GM21786 (cell line): ENCODE results near the gene VLDLR.

Experiments
- ATAC-seq: cut with Tn5 transposase; IDR thresholded peaks from one replicate; pipeline ENCODE4 v1.9.1; 2021; ENCODE audit not compliant: unreplicated experiment

VLDLR gene

GRCh38 chr9:2620919-2621721 lies 467 bp upstream of the VLDLR start:
- ATAC-seq, result peak; percentile 39

- ATAC-seq, result peak; percentile 31
These were observed 1.1 kb downstream of the VLDLR start for GRCh38 chr9:2622461-2623287.

- no peak for ATAC-seq
These were observed 1.9 kb downstream of the VLDLR start for GRCh38 chr9:2623288-2624050.

- no peak for ATAC-seq
These were observed 2.6 kb downstream of the VLDLR start for GRCh38 chr9:2624051-2624682.

- ATAC-seq, result no peak
These were observed 3.8 kb downstream of the VLDLR start for GRCh38 chr9:2625427-2625826.

- ATAC-seq, result no peak
These were observed 7.3 kb downstream of the VLDLR start for GRCh38 chr9:2628919-2629318.

GRCh38 chr9:2630158-2630557 lies 8.6 kb downstream of the VLDLR start:
- ATAC-seq, result no peak

- ATAC-seq, result no peak
These were observed 9.7 kb downstream of the VLDLR start for GRCh38 chr9:2631263-2631662.

- no peak for ATAC-seq
These were observed 12.6 kb downstream of the VLDLR start for GRCh38 chr9:2634153-2634552.

- ATAC-seq, result no peak
These were observed 13.2 kb downstream of the VLDLR start for GRCh38 chr9:2634818-2635217.

GRCh38 chr9:2635922-2636321 lies 14.3 kb downstream of the VLDLR start:
- ATAC-seq, result no peak

- ATAC-seq, result no peak
These were observed 15.8 kb downstream of the VLDLR start for GRCh38 chr9:2637390-2637789.

- peak; percentile 92 for ATAC-seq
These were observed 17.5 kb downstream of the VLDLR start for GRCh38 chr9:2638871-2639673.

- no peak for ATAC-seq
These were observed 18.2 kb downstream of the VLDLR start for GRCh38 chr9:2639786-2640185.

GRCh38 chr9:2640570-2640969 lies 19.0 kb downstream of the VLDLR start:
- ATAC-seq, result no peak

GRCh38 chr9:2641033-2641432 lies 19.4 kb downstream of the VLDLR start:
- no peak for ATAC-seq

GRCh38 chr9:2642068-2642467 lies 20.5 kb downstream of the VLDLR start:
- no peak for ATAC-seq

- peak; percentile 82 for ATAC-seq
These were observed 24.0 kb downstream of the VLDLR start for GRCh38 chr9:2645569-2645968.

GRCh38 chr9:2655411-2655901 lies 33.9 kb downstream of the VLDLR start:
- peak; percentile 65 for ATAC-seq

GRCh38 chr9:2657427-2657826 lies 35.8 kb downstream of the VLDLR start:
- ATAC-seq, result no peak
